ENCODE data around the gene LRRC61.

DNA sequence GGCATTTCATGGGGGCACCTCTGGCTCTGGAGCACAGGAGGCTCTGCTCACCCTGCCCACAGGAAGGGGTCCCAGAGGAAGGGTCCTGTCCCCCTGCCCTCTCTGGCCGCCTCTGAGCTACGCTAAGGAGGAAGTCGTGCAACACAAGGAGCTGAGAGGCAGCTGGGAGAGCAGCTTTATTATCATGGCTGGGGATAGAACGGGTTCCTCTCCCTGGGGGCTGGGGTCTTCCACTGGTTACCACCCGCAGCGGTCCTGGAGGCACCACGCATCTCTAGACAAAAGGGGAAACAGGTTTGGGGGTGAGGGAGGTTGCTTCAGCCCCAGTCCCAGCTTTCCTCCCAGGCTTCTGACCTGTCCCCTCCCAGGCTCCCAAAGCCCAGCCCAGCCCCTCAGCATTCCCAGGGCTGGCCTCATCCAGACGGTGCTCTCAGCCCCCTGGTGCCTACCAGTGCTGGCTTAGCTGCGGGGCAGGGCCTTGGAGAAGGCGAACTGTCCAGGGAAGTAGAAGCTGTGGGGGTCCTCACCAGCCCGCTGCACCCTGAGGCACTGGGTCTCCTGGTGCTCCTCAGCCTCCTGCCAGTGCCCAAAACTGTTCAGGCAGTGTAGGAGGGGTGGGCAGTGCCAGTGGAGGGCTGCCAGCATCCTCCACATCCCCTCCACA is 15.1 kb downstream of the LRRC61 start:
- no peak for TF ChIP-seq USF2 (IDR thresholded peaks at IDR 0.05; ENCODE audit: borderline replicate concordance, low read depth, low read length)
- no peak for TF ChIP-seq GATA2 (CRISPR knock-in tag; IDR thresholded peaks at IDR 0.05)
- TF ChIP-seq EP300 (IDR thresholded peaks at IDR 0.05; ENCODE audit: borderline replicate concordance in 1 of 2, low read depth in 1 of 2, low read length in 1 of 2) = no peak
- no peak for TF ChIP-seq SIN3A (IDR thresholded peaks at IDR 0.05; ENCODE audit: borderline replicate concordance, low read depth, low read length)
- TF ChIP-seq CTCF (IDR thresholded peaks at IDR 0.05) = no peak
- TF ChIP-seq, protein P1, sequence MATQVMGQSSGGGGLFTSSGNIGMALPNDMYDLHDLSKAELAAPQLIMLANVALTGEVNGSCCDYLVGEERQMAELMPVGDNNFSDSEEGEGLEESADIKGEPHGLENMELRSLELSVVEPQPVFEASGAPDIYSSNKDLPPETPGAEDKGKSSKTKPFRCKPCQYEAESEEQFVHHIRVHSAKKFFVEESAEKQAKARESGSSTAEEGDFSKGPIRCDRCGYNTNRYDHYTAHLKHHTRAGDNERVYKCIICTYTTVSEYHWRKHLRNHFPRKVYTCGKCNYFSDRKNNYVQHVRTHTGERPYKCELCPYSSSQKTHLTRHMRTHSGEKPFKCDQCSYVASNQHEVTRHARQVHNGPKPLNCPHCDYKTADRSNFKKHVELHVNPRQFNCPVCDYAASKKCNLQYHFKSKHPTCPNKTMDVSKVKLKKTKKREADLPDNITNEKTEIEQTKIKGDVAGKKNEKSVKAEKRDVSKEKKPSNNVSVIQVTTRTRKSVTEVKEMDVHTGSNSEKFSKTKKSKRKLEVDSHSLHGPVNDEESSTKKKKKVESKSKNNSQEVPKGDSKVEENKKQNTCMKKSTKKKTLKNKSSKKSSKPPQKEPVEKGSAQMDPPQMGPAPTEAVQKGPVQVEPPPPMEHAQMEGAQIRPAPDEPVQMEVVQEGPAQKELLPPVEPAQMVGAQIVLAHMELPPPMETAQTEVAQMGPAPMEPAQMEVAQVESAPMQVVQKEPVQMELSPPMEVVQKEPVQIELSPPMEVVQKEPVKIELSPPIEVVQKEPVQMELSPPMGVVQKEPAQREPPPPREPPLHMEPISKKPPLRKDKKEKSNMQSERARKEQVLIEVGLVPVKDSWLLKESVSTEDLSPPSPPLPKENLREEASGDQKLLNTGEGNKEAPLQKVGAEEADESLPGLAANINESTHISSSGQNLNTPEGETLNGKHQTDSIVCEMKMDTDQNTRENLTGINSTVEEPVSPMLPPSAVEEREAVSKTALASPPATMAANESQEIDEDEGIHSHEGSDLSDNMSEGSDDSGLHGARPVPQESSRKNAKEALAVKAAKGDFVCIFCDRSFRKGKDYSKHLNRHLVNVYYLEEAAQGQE (IDR thresholded peaks at IDR 0.05; ENCODE audit: low read depth, low read length) = no peak
- no peak for TF ChIP-seq MXI1 (IDR thresholded peaks at IDR 0.05; ENCODE audit: low read depth, low read length)
- no peak for TF ChIP-seq RFX5 (IDR thresholded peaks at IDR 0.05; ENCODE audit: low read length)
